ENCODE results near the gene DCP2.

DCP2 gene

DNA sequence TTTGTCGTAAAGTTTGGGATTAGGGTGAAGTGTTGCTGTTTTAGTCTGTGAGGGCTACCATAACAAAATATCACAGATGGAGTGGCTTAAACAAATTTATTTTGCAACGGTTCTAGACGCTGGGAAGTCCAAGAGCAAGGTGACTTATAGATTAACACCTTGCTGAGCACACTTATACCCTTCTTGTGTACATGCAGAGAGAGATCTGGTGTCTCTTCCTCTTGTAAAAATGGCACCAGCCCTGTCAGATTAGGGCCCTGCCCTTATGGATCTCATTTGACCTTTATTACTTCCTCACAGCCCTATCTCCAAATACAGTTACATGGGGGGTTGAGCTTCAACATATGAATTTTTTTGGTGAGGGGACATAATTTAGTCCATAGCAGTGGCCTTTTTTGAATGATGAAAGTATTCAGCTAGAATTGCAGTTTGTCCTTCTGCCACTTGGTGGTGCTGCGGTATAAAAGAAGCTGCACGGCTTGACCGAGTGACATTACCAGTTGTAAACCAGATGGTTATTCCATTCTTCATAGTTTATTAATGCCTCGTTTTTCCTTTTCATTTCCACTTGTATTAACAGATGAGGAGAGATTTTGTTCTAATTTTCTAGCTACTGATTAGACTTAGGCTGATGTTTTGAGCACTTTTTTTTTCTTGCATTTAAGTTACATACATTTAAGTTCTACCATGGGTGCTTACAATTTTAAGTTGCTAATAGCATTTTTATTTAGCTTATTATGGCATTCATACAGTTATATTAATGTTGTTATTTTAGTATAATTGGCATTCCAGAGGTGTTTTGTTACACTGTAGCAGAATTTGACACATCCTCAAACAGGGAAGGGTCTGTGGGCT is 19.4 kb downstream of the DCP2 start:
- H3K4me3 ChIP-seq (replicated peaks; ENCODE audit: low read depth, low read length), result no peak overlapping the region
- peak; percentile 81 for DNase-seq (ENCODE audit: low read depth)
- TF ChIP-seq CTCF (IDR thresholded peaks at IDR 0.05; ENCODE audit: low read length, missing control alignments), result peak; percentile 90

DNA sequence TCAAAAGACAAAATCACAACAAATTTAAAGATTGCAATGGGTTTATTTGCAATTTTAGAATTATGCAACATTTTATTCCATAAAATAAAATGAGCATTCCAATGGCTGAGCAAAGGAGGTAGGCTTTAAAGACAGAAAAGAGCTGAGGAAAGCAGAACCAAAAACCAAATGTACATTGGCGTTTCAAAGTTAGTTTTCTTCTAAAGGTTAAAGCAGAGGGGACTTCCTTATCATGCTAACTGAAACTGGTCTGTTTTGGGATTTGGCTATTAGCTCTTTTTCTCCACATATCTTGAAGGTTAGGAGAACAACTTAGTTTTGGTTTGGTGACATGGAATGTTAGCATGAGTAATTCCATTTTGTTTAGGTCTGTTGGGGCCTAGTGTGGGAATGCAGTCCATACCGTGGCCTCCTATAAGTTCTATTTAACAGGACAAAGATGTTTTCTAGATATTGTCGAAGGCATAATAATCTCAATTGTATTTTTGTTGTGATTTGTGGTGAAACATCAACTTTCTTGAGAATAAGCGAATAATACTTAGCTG is 20.3 kb downstream of the DCP2 start:
- DNase-seq (ENCODE audit: low read depth), result no peak
- no peak overlapping the region for H3K4me3 ChIP-seq (replicated peaks; ENCODE audit: low read depth, low read length)
- TF ChIP-seq CTCF (IDR thresholded peaks at IDR 0.05; ENCODE audit: low read length, missing control alignments), result no peak

GRCh38 chr5:112998296-112998695 is 21.7 kb downstream of the DCP2 start:
- TF ChIP-seq CTCF (IDR thresholded peaks at IDR 0.05; ENCODE audit: low read length, missing control alignments), result no peak
- DNase-seq (ENCODE audit: low read depth), result no peak

GRCh38 chr5:113000466-113000865 is 23.9 kb downstream of the DCP2 start:
- no peak for TF ChIP-seq CTCF (IDR thresholded peaks at IDR 0.05; ENCODE audit: low read length, missing control alignments)
- H3K4me3 ChIP-seq (replicated peaks; ENCODE audit: low read depth, low read length), result no peak overlapping the region
- no peak for DNase-seq (ENCODE audit: low read depth)

More at GRCh38 chr5:112998296-112998695, 21.7 kb downstream of the DCP2 start:
- no peak overlapping the region for H3K4me3 ChIP-seq (replicated peaks; ENCODE audit: low read depth, low read length)

GRCh38 chr5:113002423-113002822 is 25.8 kb downstream of the DCP2 start:
- TF ChIP-seq CTCF (IDR thresholded peaks at IDR 0.05; ENCODE audit: low read length, missing control alignments), result no peak
- DNase-seq (ENCODE audit: low read depth), result no peak
- no peak overlapping the region for H3K4me3 ChIP-seq (replicated peaks; ENCODE audit: low read depth, low read length)

GRCh38 chr5:113003763-113004162 is 27.2 kb downstream of the DCP2 start:
- TF ChIP-seq CTCF (IDR thresholded peaks at IDR 0.05; ENCODE audit: low read length, missing control alignments), result no peak
- no peak for DNase-seq (ENCODE audit: low read depth)
- no peak overlapping the region for H3K4me3 ChIP-seq (replicated peaks; ENCODE audit: low read depth, low read length)
